GM10847 (cell line): ENCODE results near the gene ASMTL.

ENCODE experiments used
- POLR2A ChIP-seq: IDR thresholded peaks from 2 replicates; pipeline ENCODE4 v1.6.1; 2011; ENCODE audit not compliant: insufficient read length; ENCODE audit errors: extremely low read depth

ASMTL gene

GRCh38 chrX:1421433-1422134, 31.1 kb downstream of the ASMTL start:
- no peak for TF ChIP-seq POLR2A

GRCh38 chrX:1420371-1420770, 32.3 kb downstream of the ASMTL start:
- TF ChIP-seq POLR2A = no peak

- no peak for TF ChIP-seq POLR2A
These were observed 33.0 kb downstream of the ASMTL start for GRCh38 chrX:1419545-1420355.

DNA sequence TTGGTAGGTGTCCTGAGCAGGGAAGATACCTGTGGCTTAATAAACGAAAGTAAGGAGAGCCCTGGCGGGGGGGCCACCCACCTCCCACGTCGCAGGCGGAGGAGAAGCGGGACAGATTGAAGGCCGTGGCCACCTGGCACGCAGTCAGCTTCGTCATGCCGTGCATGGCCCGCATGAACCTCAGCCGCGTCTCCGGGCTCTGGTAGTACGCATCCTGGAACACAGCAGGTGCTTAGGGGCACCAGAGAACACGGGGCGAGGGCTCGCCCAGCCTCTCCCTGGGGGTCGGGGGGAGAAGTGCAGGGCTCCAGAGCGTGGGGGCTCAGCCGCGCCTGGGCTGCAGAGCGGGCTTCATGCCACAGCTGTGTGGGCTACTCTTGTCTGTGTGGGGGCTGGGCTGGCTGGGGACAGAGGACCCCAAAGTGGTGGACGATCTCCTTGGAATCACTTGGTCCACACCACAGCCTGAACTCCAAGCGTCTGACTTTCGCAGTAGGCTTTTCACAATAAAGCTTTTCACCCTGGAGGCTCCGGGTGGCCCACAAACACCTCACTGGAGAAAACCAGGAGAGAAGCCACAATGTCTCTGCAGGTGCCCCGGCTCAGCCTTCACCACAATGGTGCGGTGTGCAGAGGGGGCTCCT, 33.7 kb downstream of the ASMTL start:
- TF ChIP-seq POLR2A = peak; percentile 1

- TF ChIP-seq POLR2A = peak; percentile 11
These were observed 34.6 kb downstream of the ASMTL start for GRCh38 chrX:1417921-1418771.

DNA sequence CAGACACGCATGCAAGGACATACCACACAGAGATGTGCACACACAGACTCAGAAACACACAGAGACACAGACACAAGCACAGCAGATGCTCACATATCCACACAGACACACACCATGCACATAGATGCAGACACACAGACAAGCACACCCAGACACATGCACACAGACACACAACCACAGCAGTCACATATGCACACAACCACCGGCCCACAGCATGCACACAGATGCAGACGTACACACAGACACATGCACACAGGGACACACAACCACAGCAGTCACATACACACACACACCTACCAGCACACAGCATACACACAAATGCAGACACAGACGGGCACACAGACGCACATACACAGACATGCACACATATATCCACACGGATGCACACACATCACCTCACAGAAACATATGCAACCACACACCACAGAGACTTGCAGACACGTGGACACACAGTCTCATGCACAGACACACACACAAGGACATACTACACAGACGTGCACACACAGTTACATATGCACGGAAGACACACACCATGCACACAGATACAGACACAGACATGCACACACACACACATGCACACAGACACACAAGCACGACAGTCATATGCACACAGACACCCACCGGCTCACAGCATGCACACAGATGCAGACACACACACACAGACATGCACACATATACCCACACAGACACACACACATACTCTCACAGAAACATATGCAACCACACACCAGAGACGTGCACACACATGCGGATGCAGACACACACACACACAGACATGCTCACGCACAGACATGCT, 35.5 kb downstream of the ASMTL start:
- TF ChIP-seq POLR2A = no peak

- no peak for TF ChIP-seq POLR2A
These were observed 36.4 kb downstream of the ASMTL start for GRCh38 chrX:1416327-1416784.

DNA sequence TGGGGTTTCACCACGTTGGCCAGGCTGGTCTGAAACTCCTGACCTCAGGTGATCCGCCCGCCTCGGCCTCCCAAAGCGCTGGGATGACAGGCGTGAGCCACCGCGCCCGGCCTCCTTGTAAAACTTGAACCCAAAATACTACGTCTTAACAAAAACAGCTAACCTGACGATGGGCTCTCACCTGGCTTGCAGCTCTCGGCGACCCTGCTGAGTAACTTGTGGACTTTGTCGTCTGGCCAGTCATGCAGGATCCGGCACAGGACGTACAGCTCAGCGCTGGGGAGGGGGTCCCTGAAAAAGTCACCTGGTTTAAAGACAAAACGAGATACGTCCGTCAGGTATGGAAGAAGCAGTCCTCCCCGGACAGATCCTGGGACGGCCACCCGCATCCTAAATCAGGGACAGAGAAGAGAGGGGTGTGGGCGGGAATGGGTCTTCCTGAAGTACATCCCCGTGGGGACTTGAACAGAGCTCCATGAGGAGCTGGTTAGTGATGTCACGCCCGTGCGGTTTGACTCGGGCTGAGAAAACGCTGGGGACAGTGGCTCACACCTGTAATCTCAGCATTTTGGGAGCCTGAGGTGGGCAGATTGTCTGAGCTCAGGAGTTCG, 40.1 kb downstream of the ASMTL start:
- TF ChIP-seq POLR2A = no peak

DNA sequence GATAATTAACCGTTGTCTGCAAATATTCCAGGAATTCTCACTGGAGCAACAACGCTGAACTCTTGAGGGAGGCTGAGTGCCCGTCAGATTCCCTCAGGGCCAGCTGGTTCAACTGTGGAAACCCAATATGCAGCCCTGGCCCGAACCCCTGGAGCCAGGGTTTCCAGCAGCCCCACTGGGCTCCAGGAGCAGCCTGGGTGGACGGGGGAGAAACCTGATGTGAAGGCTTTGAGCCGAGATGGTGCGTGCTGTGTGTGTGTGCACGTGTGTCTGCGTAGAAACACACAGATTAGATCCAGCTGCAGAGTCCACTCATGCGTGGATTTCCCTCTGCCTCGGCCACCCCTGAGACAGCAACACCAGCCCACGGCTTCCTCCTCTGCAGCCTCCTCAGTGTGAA, 41.4 kb downstream of the ASMTL start:
- no peak for TF ChIP-seq POLR2A

- no peak for TF ChIP-seq POLR2A
These were observed 45.7 kb downstream of the ASMTL start for GRCh38 chrX:1407035-1407434.

DNA sequence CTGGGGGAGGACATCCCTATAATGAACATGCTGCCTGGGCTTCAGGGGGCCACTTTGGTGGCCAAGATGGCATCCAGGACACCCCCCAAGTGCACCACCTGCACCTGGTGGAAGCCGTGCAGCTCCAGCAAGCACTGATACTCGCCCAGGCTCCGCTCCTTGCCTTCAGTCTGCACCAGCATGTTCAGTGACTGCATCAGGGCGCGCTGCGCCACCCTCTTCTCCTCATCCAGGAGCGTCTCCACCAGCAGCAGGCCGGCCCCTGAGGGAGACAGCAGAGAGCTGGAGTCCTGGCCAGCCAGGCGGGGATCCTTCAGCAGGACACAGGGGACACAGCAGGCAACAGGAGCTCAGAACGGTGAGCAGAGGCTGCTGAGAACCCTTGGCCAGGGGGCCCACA, 49.5 kb downstream of the ASMTL start:
- TF ChIP-seq POLR2A = no peak

- TF ChIP-seq POLR2A = no peak
These were observed 50.9 kb downstream of the ASMTL start for GRCh38 chrX:1401611-1402430.
